Keratinocyte (primary cell): ENCODE results near the gene PDE3A. TPM values are rescaled to one million over a fixed set of nuclear protein-coding genes. Genes with fewer than 3 reads are reported as not detected.

Experiments
- DNase-seq: peaks from one replicate; pipeline ENCODE4 v3.0.0-alpha.2; 2011; ENCODE audit warnings: low read depth, missing footprints, low spot score
- FAIRE-seq: peaks from 2 replicates; lab custom pipeline; 2011; peaks lifted over from hg19 to GRCh38; lab: Jason Lieb, UNC
- H2AFZ ChIP-seq: 2 replicates; pipeline ENCODE4 v1.6.0; 2012; ENCODE audit warnings: low read length, control low read depth, inconsistent platforms; ENCODE audit not compliant: control insufficient read depth
- H3K27ac ChIP-seq: 2 replicates; pipeline ENCODE4 v1.5.1; 2011; ENCODE audit warnings: low read length; ENCODE audit not compliant: control insufficient read depth, insufficient read depth
- H3K27me3 ChIP-seq: 3 replicates; pipeline ENCODE4 v1.6.0; 2011; ENCODE audit warnings: low read length; ENCODE audit not compliant: control insufficient read depth, insufficient read depth; ENCODE audit errors: extremely low read depth
- H3K36me3 ChIP-seq, 2 experiments: 2 replicates in 1 of 2; 3 replicates in 1 of 2; pipeline ENCODE4 v1.5.1; 2011; ENCODE audit warnings: low read length in 2 of 2, mild to moderate bottlenecking in 1 of 2; ENCODE audit not compliant: control insufficient read depth in 2 of 2, insufficient read depth in 2 of 2; ENCODE audit errors: extremely low read depth in 1 of 2
- H3K4me1 ChIP-seq: 3 replicates; pipeline ENCODE4 v1.5.1; 2011; ENCODE audit warnings: low read length; ENCODE audit not compliant: control insufficient read depth, insufficient read depth; ENCODE audit errors: extremely low read depth
- H3K4me2 ChIP-seq: 3 replicates; pipeline ENCODE4 v1.6.0; 2011; ENCODE audit warnings: low read depth, low read length; ENCODE audit not compliant: control insufficient read depth, insufficient read depth; ENCODE audit errors: extremely low read depth
- H3K4me3 ChIP-seq, 3 experiments: fragments of 200-600 bp in 1 of 3; sonication (generic) in 1 of 3; 2 replicates in 2 of 3; 3 replicates in 1 of 3; pipeline ENCODE4 v1.5.1; 2011 to 2016; ENCODE audit warnings: low read length in 3 of 3, mild to moderate bottlenecking in 3 of 3, control low read depth in 2 of 3, inconsistent platforms in 1 of 3, low read depth in 1 of 3, mixed read lengths in 1 of 3, mixed run types in 1 of 3, moderate library complexity in 1 of 3; ENCODE audit not compliant: control insufficient read depth in 2 of 3, insufficient read depth in 2 of 3; ENCODE audit errors: extremely low read depth in 1 of 3
- H3K79me2 ChIP-seq: 2 replicates; pipeline ENCODE4 v1.6.0; 2012; ENCODE audit warnings: low read length; ENCODE audit not compliant: control insufficient read depth, insufficient read depth
- H3K9ac ChIP-seq: 3 replicates; pipeline ENCODE4 v1.6.0; 2011; ENCODE audit warnings: low read length; ENCODE audit not compliant: control insufficient read depth, insufficient read depth; ENCODE audit errors: extremely low read depth
- H3K9me1 ChIP-seq: 3 replicates; pipeline ENCODE4 v1.6.0; 2011; ENCODE audit warnings: low read length; ENCODE audit not compliant: control insufficient read depth, insufficient read depth; ENCODE audit errors: extremely low read depth
- H3K9me3 ChIP-seq: 2 replicates; pipeline ENCODE4 v1.5.1; 2012; ENCODE audit warnings: low read depth, low read length; ENCODE audit not compliant: control insufficient read depth
- H4K20me1 ChIP-seq: 3 replicates; pipeline ENCODE4 v1.6.0; 2011; ENCODE audit warnings: low read length; ENCODE audit not compliant: control insufficient read depth, insufficient read depth; ENCODE audit errors: extremely low read depth
- CTCF ChIP-seq, 3 experiments: IDR thresholded peaks in 1 of 3; conservative IDR thresholded peaks in 1 of 3; optimal IDR thresholded peaks in 1 of 3; 2 replicates in 2 of 3; 3 replicates in 1 of 3; pipeline versions ENCODE3 to v1.5.1; 2011; ENCODE audit warnings: low read length in 3 of 3, mild to moderate bottlenecking in 3 of 3, moderate library complexity in 2 of 3, control low read depth in 1 of 3, inconsistent platforms in 1 of 3; ENCODE audit not compliant: insufficient read depth in 2 of 3; ENCODE audit errors: extremely low read depth in 1 of 3
- EZH2 ChIP-seq: IDR thresholded peaks from one replicate; pipeline ENCODE4 v1.6.1; 2012; ENCODE audit warnings: inconsistent platforms, mild to moderate bottlenecking, low read length, moderate library complexity
- dilution Hi-C: fragments of 300-500 bp; cut with MboI; formaldehyde crosslinking; loops from one replicate; pipeline ENCODE4 v1.7.0; 2020; ENCODE audit warnings: low sequenced_read_pairs; ENCODE audit not compliant: extremely low pct_ligation_motif_present
- polyA plus RNA-seq, 5 experiments: library from polyadenylated mRNA; depleted of rRNA in 3 of 5; stranded (reverse) in 3 of 5; stranded (forward) in 1 of 5; unstranded in 1 of 5; fragments of >200 nt; gene quantifications; 1 replicate in 1 of 5; 2 replicates in 3 of 5; 3 replicates in 1 of 5; pipeline versions ENCODE4 v1.2.1 to v1.2.3, GENCODE V29; 2011 to 2012; ENCODE audit warnings: missing spikeins in 2 of 5, low read depth in 1 of 5, low replicate concordance in 1 of 5

PDE3A gene
- polyA plus RNA-seq, 1 donor (not counting 4 experiments of a cell fraction or from before 2014, with no cell fraction given): 0.01 TPM

GRCh38 chr12:20472102-20472782 lies 103.9 kb downstream of the PDE3A start:
- H3K4me3 ChIP-seq: no peak overlapping the region
- dilution Hi-C loops: no loop called here
- no peak overlapping the region for H3K4me2 ChIP-seq
- H2AFZ ChIP-seq: no peak overlapping the region
- no peaks in the 10 kb centered on the region for H3K79me2 ChIP-seq
- H3K9me3 ChIP-seq: no peaks in the 10 kb centered on the region
- no peaks in the 10 kb centered on the region for H3K4me1 ChIP-seq
- H4K20me1 ChIP-seq: no peaks in the 10 kb centered on the region
- TF ChIP-seq EZH2 (no peak), CTCF (optimal IDR thresholded peaks at IDR 0.05 in 1 of 3, IDR thresholded peaks at IDR 0.05 in 1 of 3, conservative IDR thresholded peaks at IDR 0.05 in 1 of 3; ENCODE audit: extremely low read depth in 1 of 3, insufficient read depth in 2 of 3, low read length in 3 of 3) (no peak)
- no peaks in the 10 kb centered on the region for H3K36me3 ChIP-seq
- H3K9me1 ChIP-seq: no peaks in the 10 kb centered on the region
- no peaks in the 10 kb centered on the region for H3K27me3 ChIP-seq
- H3K9ac ChIP-seq: no peak overlapping the region
- FAIRE-seq (no peak), DNase-seq (no peak)
- no peak overlapping the region for H3K27ac ChIP-seq

GRCh38 chr12:20473133-20473532 lies 104.8 kb downstream of the PDE3A start:
- H3K27me3 ChIP-seq: no peaks in the 10 kb centered on the region
- H3K9me1 ChIP-seq: no peaks in the 10 kb centered on the region
- FAIRE-seq (no peak), DNase-seq (no peak)
- dilution Hi-C loops: no loop called here
- no peaks in the 10 kb centered on the region for H4K20me1 ChIP-seq
- TF ChIP-seq EZH2 (no peak), CTCF (optimal IDR thresholded peaks at IDR 0.05 in 1 of 3, IDR thresholded peaks at IDR 0.05 in 1 of 3, conservative IDR thresholded peaks at IDR 0.05 in 1 of 3; ENCODE audit: extremely low read depth in 1 of 3, insufficient read depth in 2 of 3, low read length in 3 of 3) (no peak)
- H3K4me3 ChIP-seq: no peak overlapping the region
- no peaks in the 10 kb centered on the region for H3K36me3 ChIP-seq
- H3K79me2 ChIP-seq: no peaks in the 10 kb centered on the region
- no peaks in the 10 kb centered on the region for H3K4me1 ChIP-seq
- no peak overlapping the region for H3K27ac ChIP-seq
- H3K9me3 ChIP-seq: no peaks in the 10 kb centered on the region
- H3K4me2 ChIP-seq: no peak overlapping the region
- no peak overlapping the region for H2AFZ ChIP-seq
- H3K9ac ChIP-seq: no peak overlapping the region
